Hippocampal formation (tissue), 2 donors: ENCODE measurements around the gene RBM12.

ENCODE experiments used
- DNase-seq, 2 donors: peaks; one replicate each; lab custom pipeline; 2025; lab: John Stamatoyannopoulos, UW

The RBM12 gene

GRCh38 chr20:35660122-35660937 is 4.4 kb downstream of the RBM12 start:
- DNase-seq, result no peak

- DNase-seq, result no peak
Measured at GRCh38 chr20:35657271-35657670, 7.4 kb downstream of the RBM12 start.

GRCh38 chr20:35654415-35654814 is 10.3 kb downstream of the RBM12 start:
- DNase-seq, result no peak

GRCh38 chr20:35653893-35654292 is 10.8 kb downstream of the RBM12 start:
- no peak for DNase-seq

- no peak for DNase-seq
Measured at GRCh38 chr20:35653430-35653734, 11.3 kb downstream of the RBM12 start.

GRCh38 chr20:35652641-35653429 is 11.9 kb downstream of the RBM12 start:
- no peak for DNase-seq

GRCh38 chr20:35651958-35652357 is 12.7 kb downstream of the RBM12 start:
- DNase-seq, result no peak

GRCh38 chr20:35650632-35651031 is 14.1 kb downstream of the RBM12 start:
- DNase-seq, result no peak

- DNase-seq, result no peak
Measured at GRCh38 chr20:35648836-35649235, 15.9 kb downstream of the RBM12 start.

- DNase-seq, result no peak
Measured at GRCh38 chr20:35644806-35645205, 19.9 kb downstream of the RBM12 start.

- no peak for DNase-seq
Measured at GRCh38 chr20:35643045-35643444, 21.7 kb downstream of the RBM12 start.

GRCh38 chr20:35641743-35642142 is 23.0 kb downstream of the RBM12 start:
- DNase-seq, result no peak

GRCh38 chr20:35640724-35641123 is 24.0 kb downstream of the RBM12 start:
- DNase-seq, result no peak

GRCh38 chr20:35638751-35639150 is 25.9 kb downstream of the RBM12 start:
- no peak for DNase-seq

GRCh38 chr20:35637276-35637675 is 27.4 kb downstream of the RBM12 start:
- no peak for DNase-seq

- DNase-seq, result no peak
Measured at GRCh38 chr20:35636095-35636494, 28.6 kb downstream of the RBM12 start.

- DNase-seq, result no peak
Measured at GRCh38 chr20:35635652-35636051, 29.0 kb downstream of the RBM12 start.

- DNase-seq, result no peak
Measured at GRCh38 chr20:35632539-35633115, 32.1 kb downstream of the RBM12 start.

GRCh38 chr20:35630636-35631035 is 34.1 kb downstream of the RBM12 start:
- no peak for DNase-seq

- DNase-seq, result no peak
Measured at GRCh38 chr20:35629427-35630145, 35.1 kb downstream of the RBM12 start.

- DNase-seq, result no peak
Measured at GRCh38 chr20:35627121-35627520, 37.6 kb downstream of the RBM12 start.

GRCh38 chr20:35626386-35627001 is 38.2 kb downstream of the RBM12 start:
- DNase-seq, result no peak
